ENCODE data around the gene ARHGEF26. TPM values are rescaled to one million over a fixed set of nuclear protein-coding genes. Genes with fewer than 3 reads are reported as not detected.

The ARHGEF26 gene
- polyA plus RNA-seq, 3 donors = 0.05 TPM; not detected in 2

DNA sequence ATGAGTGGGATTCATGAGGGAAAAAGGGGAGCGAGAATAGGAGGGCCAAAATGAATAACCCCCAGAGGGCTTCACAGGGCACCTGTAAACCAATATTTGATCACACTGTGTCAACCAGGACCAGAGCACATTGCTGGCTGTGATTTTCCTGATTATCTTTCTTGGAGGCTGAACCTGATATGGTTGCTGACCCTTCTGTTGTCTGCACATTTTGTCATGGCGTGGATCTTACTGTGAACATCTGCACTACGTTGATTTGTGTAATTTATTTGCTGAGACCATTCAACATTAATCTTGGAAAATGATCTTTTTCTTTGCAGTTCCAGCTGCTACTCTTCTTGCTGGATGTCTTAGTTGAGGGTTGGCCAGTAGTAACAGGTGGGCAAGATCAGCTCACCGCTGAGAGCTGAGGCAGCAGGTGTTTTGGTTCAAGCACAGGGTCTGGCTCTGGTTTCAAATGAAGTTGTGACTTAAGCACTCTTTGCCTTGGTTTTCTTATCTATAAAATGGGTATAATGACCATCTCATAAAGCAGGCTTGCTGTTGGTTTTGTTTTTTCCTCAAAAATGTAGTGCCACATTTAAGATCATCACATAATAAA, 61.2 kb downstream of the ARHGEF26 start:
- Mint-ChIP-seq H3K4me1 (peaks cover 21% of the 10 kb centered on the region), H3K36me3 (no peaks in the 10 kb centered on the region), H3K4me3 (no peak overlapping the region), H3K27me3 (ENCODE audit: low read depth in 3 of 3) (peaks cover 0 to 4% (median 0%) of the 10 kb centered on the region in 3 donors), H3K27ac (no peak overlapping the region), H3K9me3 (peaks cover 0 to 6% (median 2%) of the 10 kb centered on the region in 7 donors)
- Histone ChIP-seq H3K36me3 (replicated peaks in 1 of 2; ENCODE audit: control insufficient read depth in 1 of 2, insufficient read depth in 2 of 2, low read length in 2 of 2) (no peaks in the 10 kb centered on the region), H3K79me2 (ENCODE audit: insufficient read depth, low read length) (no peaks in the 10 kb centered on the region), H3K4me2 (replicated peaks; ENCODE audit: extremely low read depth, low read length, poor library complexity, severe bottlenecking) (no peak overlapping the region), H2AFZ (ENCODE audit: insufficient read depth, low read depth, low read length, poor library complexity, severe bottlenecking) (no peak overlapping the region), H3K27ac (ENCODE audit: low read depth in 1 of 2, low read length in 2 of 2) (no peak overlapping the region), H3K27me3 (ENCODE audit: control insufficient read depth in 2 of 2, insufficient read depth in 2 of 2, low read length in 2 of 2) (no peaks in the 10 kb centered on the region), H4K20me1 (ENCODE audit: insufficient read depth, low read length) (no peaks in the 10 kb centered on the region), H3K4me3 (replicated peaks in 1 of 3; ENCODE audit: low read depth in 2 of 3, low read length in 3 of 3) (no peak overlapping the region), H3K9ac (ENCODE audit: insufficient read depth, low read length, poor library complexity, severe bottlenecking) (no peak overlapping the region), H3K9me3 (replicated peaks in 1 of 2; ENCODE audit: control insufficient read depth in 1 of 2, insufficient read depth in 1 of 2, low read length in 2 of 2) (no peaks in the 10 kb centered on the region), H3K4me1 (ENCODE audit: control insufficient read depth in 1 of 2, insufficient read depth in 2 of 2, low read length in 2 of 2) (peaks cover 17 to 21% of the 10 kb centered on the region in 2 donors)
- intact Hi-C loops (cut with micrococcal nuclease) = no loop called here
- 100% methylated on average over 1 of the region's 4 CpGs for WGBS (ENCODE audit: insufficient coverage)
- DNase-seq = no peak
- TF ChIP-seq, protein P1, sequence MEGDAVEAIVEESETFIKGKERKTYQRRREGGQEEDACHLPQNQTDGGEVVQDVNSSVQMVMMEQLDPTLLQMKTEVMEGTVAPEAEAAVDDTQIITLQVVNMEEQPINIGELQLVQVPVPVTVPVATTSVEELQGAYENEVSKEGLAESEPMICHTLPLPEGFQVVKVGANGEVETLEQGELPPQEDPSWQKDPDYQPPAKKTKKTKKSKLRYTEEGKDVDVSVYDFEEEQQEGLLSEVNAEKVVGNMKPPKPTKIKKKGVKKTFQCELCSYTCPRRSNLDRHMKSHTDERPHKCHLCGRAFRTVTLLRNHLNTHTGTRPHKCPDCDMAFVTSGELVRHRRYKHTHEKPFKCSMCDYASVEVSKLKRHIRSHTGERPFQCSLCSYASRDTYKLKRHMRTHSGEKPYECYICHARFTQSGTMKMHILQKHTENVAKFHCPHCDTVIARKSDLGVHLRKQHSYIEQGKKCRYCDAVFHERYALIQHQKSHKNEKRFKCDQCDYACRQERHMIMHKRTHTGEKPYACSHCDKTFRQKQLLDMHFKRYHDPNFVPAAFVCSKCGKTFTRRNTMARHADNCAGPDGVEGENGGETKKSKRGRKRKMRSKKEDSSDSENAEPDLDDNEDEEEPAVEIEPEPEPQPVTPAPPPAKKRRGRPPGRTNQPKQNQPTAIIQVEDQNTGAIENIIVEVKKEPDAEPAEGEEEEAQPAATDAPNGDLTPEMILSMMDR (IDR thresholded peaks at IDR 0.05) = no peak

DNA sequence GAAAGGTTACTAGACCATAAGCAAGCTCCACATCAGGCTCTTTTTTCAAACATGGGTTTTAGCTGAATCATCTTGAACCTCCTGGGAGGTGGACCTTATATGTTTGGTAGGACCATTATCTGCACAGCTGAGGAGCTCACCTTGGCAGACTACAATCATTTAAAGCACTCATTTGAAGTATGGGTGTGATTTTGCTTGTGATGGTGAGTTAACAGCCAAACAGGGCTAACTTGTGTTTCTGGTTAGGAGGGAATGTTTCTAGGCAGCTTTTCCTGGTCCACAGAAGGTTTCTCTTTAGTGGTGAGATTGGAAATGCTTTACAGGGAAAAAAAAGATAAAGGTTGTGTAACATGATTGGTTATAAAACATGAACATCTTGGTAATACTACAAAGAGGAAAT, 61.8 kb downstream of the ARHGEF26 start:
- H3K27ac ChIP-seq (ENCODE audit: low read depth in 1 of 2, low read length in 2 of 2) = no peak overlapping the region
- H2AFZ ChIP-seq (ENCODE audit: insufficient read depth, low read depth, low read length, poor library complexity, severe bottlenecking) = no peak overlapping the region
- H3K27ac Mint-ChIP-seq = no peak overlapping the region
- no peaks in the 10 kb centered on the region for H3K79me2 ChIP-seq (ENCODE audit: insufficient read depth, low read length)
- H3K9me3 ChIP-seq (replicated peaks in 1 of 2; ENCODE audit: control insufficient read depth in 1 of 2, insufficient read depth in 1 of 2, low read length in 2 of 2) = no peaks in the 10 kb centered on the region
- peaks cover 16% of the 10 kb centered on the region for H3K4me1 Mint-ChIP-seq
- no peak overlapping the region for H3K4me3 Mint-ChIP-seq
- H3K27me3 ChIP-seq (ENCODE audit: control insufficient read depth in 2 of 2, insufficient read depth in 2 of 2, low read length in 2 of 2) = no peaks in the 10 kb centered on the region
- TF ChIP-seq, protein P1 (IDR thresholded peaks at IDR 0.05) = no peak
- no peak for DNase-seq
- H3K27me3 Mint-ChIP-seq (ENCODE audit: low read depth in 3 of 3) = peaks cover 0 to 4% (median 0%) of the 10 kb centered on the region in 3 donors
- H3K36me3 Mint-ChIP-seq = no peaks in the 10 kb centered on the region
- peaks cover 0 to 6% (median 2%) of the 10 kb centered on the region in 7 donors for H3K9me3 Mint-ChIP-seq
- no peak overlapping the region for H3K4me2 ChIP-seq (replicated peaks; ENCODE audit: extremely low read depth, low read length, poor library complexity, severe bottlenecking)
- peaks cover 12 to 16% of the 10 kb centered on the region in 2 donors for H3K4me1 ChIP-seq (ENCODE audit: control insufficient read depth in 1 of 2, insufficient read depth in 2 of 2, low read length in 2 of 2)
- H3K4me3 ChIP-seq (replicated peaks in 1 of 3; ENCODE audit: low read depth in 2 of 3, low read length in 3 of 3) = no peak overlapping the region
- intact Hi-C loops (cut with micrococcal nuclease) = no loop called here
- no peaks in the 10 kb centered on the region for H3K36me3 ChIP-seq (replicated peaks in 1 of 2; ENCODE audit: control insufficient read depth in 1 of 2, insufficient read depth in 2 of 2, low read length in 2 of 2)
- no peak overlapping the region for H3K9ac ChIP-seq (ENCODE audit: insufficient read depth, low read length, poor library complexity, severe bottlenecking)
- no peaks in the 10 kb centered on the region for H4K20me1 ChIP-seq (ENCODE audit: insufficient read depth, low read length)
